ENCODE measurements around the gene MTR. TPM values are rescaled to one million over a fixed set of nuclear protein-coding genes. Genes with fewer than 3 reads are reported as not detected.
A peak's percentile ranks its signal among the peaks of the same experiment; 100 is the strongest.
"Not testable (repeated sequence)": the region's sequence is repeated elsewhere in the genome, so short reads cannot be mapped to it uniquely, and the experiment has no call there.

Gene MTR
- polyA plus RNA-seq, 2 donors, result 2.4 to 3.6 TPM

GRCh38 chr1:236853921-236854604, 59.0 kb downstream of the MTR start:
- WGBS, 2 donors, result 83 to 85% methylated on average over 4 of the region's 4 CpGs
- H3K27me3 ChIP-seq (ENCODE audit: control insufficient read depth in 1 of 2, insufficient read depth in 2 of 2, low read length in 2 of 2), result no peaks in the 10 kb centered on the region
- no peak overlapping the region for H3K4me3 ChIP-seq (ENCODE audit: low read depth in 1 of 2, low read length in 2 of 2)
- no peak overlapping the region for H3K27ac ChIP-seq (ENCODE audit: low read depth in 2 of 2, low read length in 1 of 2)
- no peaks in the 10 kb centered on the region for H3K4me1 ChIP-seq (ENCODE audit: control insufficient read depth in 2 of 2, insufficient read depth in 2 of 2, low read length in 1 of 2)
- peaks cover 3 to 9% of the 10 kb centered on the region in 2 donors for H3K36me3 ChIP-seq (ENCODE audit: control insufficient read depth in 2 of 2, insufficient read depth in 2 of 2, low read length in 1 of 2)
- H3K9me3 ChIP-seq (ENCODE audit: control insufficient read depth in 2 of 2, insufficient read depth in 1 of 2, low read depth in 1 of 2, low read length in 1 of 2), result no peaks in the 10 kb centered on the region

DNA sequence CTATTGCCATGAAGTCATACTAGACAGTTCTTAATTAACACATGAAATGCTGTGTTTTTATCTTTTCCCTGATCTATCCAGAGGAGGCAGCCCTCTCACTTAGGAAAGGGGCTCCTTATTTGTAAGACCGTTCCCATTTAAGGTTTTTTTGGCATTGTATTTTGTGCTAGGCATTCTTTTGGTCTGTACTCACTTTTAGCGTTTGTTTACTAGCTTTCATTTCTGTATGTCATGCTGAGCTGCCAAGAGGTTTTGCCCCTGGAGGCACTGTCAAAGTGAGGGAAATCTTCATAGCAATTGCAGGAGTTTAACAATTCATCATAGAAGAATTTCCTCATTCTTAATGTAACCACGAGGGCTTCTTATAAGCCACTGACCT, 59.5 kb downstream of the MTR start:
- H3K4me1 ChIP-seq (ENCODE audit: control insufficient read depth in 2 of 2, insufficient read depth in 2 of 2, low read length in 1 of 2), result no peaks in the 10 kb centered on the region
- no peaks in the 10 kb centered on the region for H3K9me3 ChIP-seq (ENCODE audit: control insufficient read depth in 2 of 2, insufficient read depth in 1 of 2, low read depth in 1 of 2, low read length in 1 of 2)
- WGBS, 2 donors, result 40 to 48% methylated on average over 3 of the region's 3 CpGs
- H3K36me3 ChIP-seq (ENCODE audit: control insufficient read depth in 2 of 2, insufficient read depth in 2 of 2, low read length in 1 of 2), result peaks cover 3 to 11% of the 10 kb centered on the region in 2 donors
- H3K27ac ChIP-seq (ENCODE audit: low read depth in 2 of 2, low read length in 1 of 2), result no peak overlapping the region
- no peak overlapping the region for H3K4me3 ChIP-seq (ENCODE audit: low read depth in 1 of 2, low read length in 2 of 2)
- H3K27me3 ChIP-seq (ENCODE audit: control insufficient read depth in 1 of 2, insufficient read depth in 2 of 2, low read length in 2 of 2), result no peaks in the 10 kb centered on the region

DNA sequence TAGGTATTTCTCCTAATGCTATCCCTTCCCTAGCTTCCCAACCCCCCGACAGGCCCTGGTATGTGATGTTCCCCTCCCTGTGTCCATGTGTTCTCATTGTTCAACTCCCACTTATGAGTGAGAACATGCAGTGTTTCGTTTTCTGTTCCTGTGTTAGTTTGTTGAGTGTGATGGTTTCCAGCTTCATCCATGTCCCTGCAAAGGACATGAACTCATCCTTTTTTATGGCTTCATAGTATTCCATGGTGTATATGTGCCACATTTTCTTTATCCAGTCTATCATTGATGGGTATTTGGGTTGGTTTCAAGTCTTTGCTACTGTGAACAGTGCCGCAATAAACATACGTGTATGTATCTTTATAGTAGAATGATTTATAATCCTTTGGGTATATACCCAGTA, 61.6 kb downstream of the MTR start:
- not testable (repeated sequence) for H3K4me1 ChIP-seq (ENCODE audit: control insufficient read depth in 2 of 2, insufficient read depth in 2 of 2, low read length in 1 of 2); H3K27me3 ChIP-seq (ENCODE audit: control insufficient read depth in 1 of 2, insufficient read depth in 2 of 2, low read length in 2 of 2); H3K9me3 ChIP-seq (ENCODE audit: control insufficient read depth in 2 of 2, insufficient read depth in 1 of 2, low read depth in 1 of 2, low read length in 1 of 2); H3K4me3 ChIP-seq (ENCODE audit: low read depth in 1 of 2, low read length in 2 of 2); H3K27ac ChIP-seq (ENCODE audit: low read depth in 2 of 2, low read length in 1 of 2)
- peaks cover 5 to 13% of the 10 kb centered on the region in 2 donors for H3K36me3 ChIP-seq (ENCODE audit: control insufficient read depth in 2 of 2, insufficient read depth in 2 of 2, low read length in 1 of 2)
- WGBS, 2 donors, result 97% methylated on average over 4 of the region's 4 CpGs

- 92 to 98% methylated on average over 7 of the region's 7 CpGs for WGBS, 2 donors
- H3K36me3 ChIP-seq (ENCODE audit: control insufficient read depth in 2 of 2, insufficient read depth in 2 of 2, low read length in 1 of 2), result peaks cover 2 to 9% of the 10 kb centered on the region in 2 donors
Observed at GRCh38 chr1:236858165-236858564, 63.1 kb downstream of the MTR start.

GRCh38 chr1:236860101-236860500, 65.0 kb downstream of the MTR start:
- Histone ChIP-seq H3K4me1 (ENCODE audit: control insufficient read depth in 2 of 2, insufficient read depth in 2 of 2, low read length in 1 of 2) (no peaks in the 10 kb centered on the region), H3K27me3 (ENCODE audit: control insufficient read depth in 1 of 2, insufficient read depth in 2 of 2, low read length in 2 of 2) (no peaks in the 10 kb centered on the region), H3K4me3 (ENCODE audit: low read depth in 1 of 2, low read length in 2 of 2) (no peak overlapping the region), H3K36me3 (ENCODE audit: control insufficient read depth in 2 of 2, insufficient read depth in 2 of 2, low read length in 1 of 2) (peaks cover 4 to 11% of the 10 kb centered on the region in 2 donors), H3K27ac (ENCODE audit: low read depth in 2 of 2, low read length in 1 of 2) (no peak overlapping the region), H3K9me3 (ENCODE audit: control insufficient read depth in 2 of 2, insufficient read depth in 1 of 2, low read depth in 1 of 2, low read length in 1 of 2) (no peaks in the 10 kb centered on the region)
- WGBS, 2 donors, result 93 to 96% methylated on average over 4 of the region's 4 CpGs

More at GRCh38 chr1:236858165-236858564, 63.1 kb downstream of the MTR start:
- no peak overlapping the region for H3K27ac ChIP-seq (ENCODE audit: low read depth in 2 of 2, low read length in 1 of 2)
- no peaks in the 10 kb centered on the region for H3K27me3 ChIP-seq (ENCODE audit: control insufficient read depth in 1 of 2, insufficient read depth in 2 of 2, low read length in 2 of 2)
- no peaks in the 10 kb centered on the region for H3K9me3 ChIP-seq (ENCODE audit: control insufficient read depth in 2 of 2, insufficient read depth in 1 of 2, low read depth in 1 of 2, low read length in 1 of 2)
- no peaks in the 10 kb centered on the region for H3K4me1 ChIP-seq (ENCODE audit: control insufficient read depth in 2 of 2, insufficient read depth in 2 of 2, low read length in 1 of 2)
- H3K4me3 ChIP-seq (ENCODE audit: low read depth in 1 of 2, low read length in 2 of 2), result no peak overlapping the region

- no peaks in the 10 kb centered on the region for H3K27me3 ChIP-seq (ENCODE audit: control insufficient read depth in 1 of 2, insufficient read depth in 2 of 2, low read length in 2 of 2)
- no peaks in the 10 kb centered on the region for H3K4me1 ChIP-seq (ENCODE audit: control insufficient read depth in 2 of 2, insufficient read depth in 2 of 2, low read length in 1 of 2)
- H3K27ac ChIP-seq (ENCODE audit: low read depth in 2 of 2, low read length in 1 of 2), result no peak overlapping the region
- H3K4me3 ChIP-seq (ENCODE audit: low read depth in 1 of 2, low read length in 2 of 2), result no peak overlapping the region
- H3K36me3 ChIP-seq (ENCODE audit: control insufficient read depth in 2 of 2, insufficient read depth in 2 of 2, low read length in 1 of 2), result peaks cover 4 to 8% of the 10 kb centered on the region in 2 donors
- 91 to 95% methylated on average over 1 of the region's 1 CpG for WGBS, 2 donors
- H3K9me3 ChIP-seq (ENCODE audit: control insufficient read depth in 2 of 2, insufficient read depth in 1 of 2, low read depth in 1 of 2, low read length in 1 of 2), result no peaks in the 10 kb centered on the region
Observed at GRCh38 chr1:236860674-236861073, 65.6 kb downstream of the MTR start.

- Histone ChIP-seq H3K4me1 (ENCODE audit: control insufficient read depth in 2 of 2, insufficient read depth in 2 of 2, low read length in 1 of 2) (no peaks in the 10 kb centered on the region), H3K36me3 (ENCODE audit: control insufficient read depth in 2 of 2, insufficient read depth in 2 of 2, low read length in 1 of 2) (peaks cover 4 to 8% of the 10 kb centered on the region in 2 donors), H3K27me3 (ENCODE audit: control insufficient read depth in 1 of 2, insufficient read depth in 2 of 2, low read length in 2 of 2) (no peaks in the 10 kb centered on the region), H3K27ac (ENCODE audit: low read depth in 2 of 2, low read length in 1 of 2) (peak overlapping the region in 1 of 2 donors; percentile 36), H3K4me3 (ENCODE audit: low read depth in 1 of 2, low read length in 2 of 2) (no peak overlapping the region), H3K9me3 (ENCODE audit: control insufficient read depth in 2 of 2, insufficient read depth in 1 of 2, low read depth in 1 of 2, low read length in 1 of 2) (no peaks in the 10 kb centered on the region)
- WGBS, 2 donors, result 68 to 78% methylated on average over 2 of the region's 2 CpGs
Observed at GRCh38 chr1:236861560-236862218, 66.6 kb downstream of the MTR start.

DNA sequence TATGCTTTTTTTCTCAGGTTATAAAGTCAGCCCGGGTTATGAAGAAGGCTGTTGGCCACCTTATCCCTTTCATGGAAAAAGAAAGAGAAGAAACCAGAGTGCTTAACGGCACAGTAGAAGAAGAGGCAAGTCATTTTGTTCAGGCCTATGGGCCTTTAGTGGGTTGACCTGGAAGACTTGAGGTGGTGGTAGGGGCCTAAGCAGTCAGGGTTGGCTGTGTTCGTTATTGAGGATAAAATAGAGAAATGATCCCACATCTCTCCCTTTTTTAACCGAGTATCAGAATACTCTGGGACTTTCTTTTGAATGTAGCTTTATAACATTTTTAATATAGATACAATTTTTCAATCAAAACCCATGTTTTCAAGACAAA, 67.1 kb downstream of the MTR start:
- Histone ChIP-seq H3K4me1 (ENCODE audit: control insufficient read depth in 2 of 2, insufficient read depth in 2 of 2, low read length in 1 of 2) (no peaks in the 10 kb centered on the region), H3K27me3 (ENCODE audit: control insufficient read depth in 1 of 2, insufficient read depth in 2 of 2, low read length in 2 of 2) (no peaks in the 10 kb centered on the region), H3K27ac (ENCODE audit: low read depth in 2 of 2, low read length in 1 of 2) (no peak overlapping the region), H3K9me3 (ENCODE audit: control insufficient read depth in 2 of 2, insufficient read depth in 1 of 2, low read depth in 1 of 2, low read length in 1 of 2) (no peaks in the 10 kb centered on the region), H3K36me3 (ENCODE audit: control insufficient read depth in 2 of 2, insufficient read depth in 2 of 2, low read length in 1 of 2) (peaks cover 7 to 10% of the 10 kb centered on the region in 2 donors), H3K4me3 (ENCODE audit: low read depth in 1 of 2, low read length in 2 of 2) (no peak overlapping the region)
- 89 to 95% methylated on average over 4 of the region's 4 CpGs for WGBS, 2 donors

DNA sequence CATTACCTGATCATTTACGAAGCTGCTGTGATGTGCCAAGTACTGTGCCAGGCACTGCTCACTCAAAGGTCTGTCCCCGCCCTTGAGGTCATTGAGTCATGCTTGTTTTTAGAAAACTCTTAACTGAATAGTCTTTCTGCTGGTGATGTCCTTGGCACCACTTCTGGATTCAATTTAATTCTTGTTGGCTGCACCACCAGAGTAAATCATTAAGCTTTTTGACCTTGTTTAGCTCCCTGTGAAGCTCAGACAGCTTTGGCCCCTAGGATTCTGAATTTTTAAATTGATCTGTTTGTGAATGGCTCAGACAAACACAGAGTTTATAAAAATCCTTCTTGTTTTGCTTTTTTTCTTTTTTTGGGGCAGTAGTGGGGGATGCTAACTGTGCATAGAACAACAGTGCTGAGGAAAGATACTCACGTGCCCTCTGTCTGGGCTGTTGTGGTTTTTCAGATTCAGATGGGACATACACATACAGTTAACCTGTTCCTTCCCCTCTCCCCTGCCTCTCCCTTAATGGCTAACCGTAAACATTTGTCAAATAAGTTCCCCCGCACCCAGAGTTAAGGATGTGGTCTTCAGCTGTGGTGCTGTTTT, 67.6 kb downstream of the MTR start:
- 67 to 78% methylated on average over 5 of the region's 5 CpGs for WGBS, 2 donors
- Histone ChIP-seq H3K4me1 (ENCODE audit: control insufficient read depth in 2 of 2, insufficient read depth in 2 of 2, low read length in 1 of 2) (no peaks in the 10 kb centered on the region), H3K36me3 (ENCODE audit: control insufficient read depth in 2 of 2, insufficient read depth in 2 of 2, low read length in 1 of 2) (peaks cover 7 to 10% of the 10 kb centered on the region in 2 donors), H3K27ac (ENCODE audit: low read depth in 2 of 2, low read length in 1 of 2) (no peak overlapping the region), H3K27me3 (ENCODE audit: control insufficient read depth in 1 of 2, insufficient read depth in 2 of 2, low read length in 2 of 2) (no peaks in the 10 kb centered on the region), H3K9me3 (ENCODE audit: control insufficient read depth in 2 of 2, insufficient read depth in 1 of 2, low read depth in 1 of 2, low read length in 1 of 2) (no peaks in the 10 kb centered on the region), H3K4me3 (ENCODE audit: low read depth in 1 of 2, low read length in 2 of 2) (no peak overlapping the region)

All from esophagus (tissue), 2 donors.